ENCODE data around the gene ST6GALNAC3. TPM values are rescaled to one million over a fixed set of nuclear protein-coding genes. Genes with fewer than 3 reads are reported as not detected.

ST6GALNAC3 gene
- 10 to 100 TPM in 2 of 4 donors, 1 to 10 TPM in 2; 5.9 to 29.8 (median 11.7) TPM for total RNA-seq

GRCh38 chr1:76074321-76075187, at the start of gene ST6GALNAC3:
ST6GALNAC3 (plus strand) TSS chr1:76074746.
- no peak for TF ChIP-seq CTCF (IDR thresholded peaks at IDR 0.05; ENCODE audit: low read depth)

- no peak for TF ChIP-seq CTCF (IDR thresholded peaks at IDR 0.05; ENCODE audit: low read depth)
Measured at GRCh38 chr1:76027341-76027740, 47.2 kb upstream of the ST6GALNAC3 start.

GRCh38 chr1:76029331-76029730, 45.2 kb upstream of the ST6GALNAC3 start:
- TF ChIP-seq CTCF (IDR thresholded peaks at IDR 0.05; ENCODE audit: low read depth): no peak

GRCh38 chr1:76031496-76031895, 43.0 kb upstream of the ST6GALNAC3 start:
- no peak for TF ChIP-seq CTCF (IDR thresholded peaks at IDR 0.05; ENCODE audit: low read depth)

GRCh38 chr1:76033800-76034475, 40.6 kb upstream of the ST6GALNAC3 start:
- no peak for TF ChIP-seq CTCF (IDR thresholded peaks at IDR 0.05; ENCODE audit: low read depth)

- no peak for TF ChIP-seq CTCF (IDR thresholded peaks at IDR 0.05; ENCODE audit: low read depth)
Measured at GRCh38 chr1:76035053-76035452, 39.5 kb upstream of the ST6GALNAC3 start.

- TF ChIP-seq CTCF (IDR thresholded peaks at IDR 0.05; ENCODE audit: low read depth): no peak
Measured at GRCh38 chr1:76037324-76037723, 37.2 kb upstream of the ST6GALNAC3 start.

Measured in subcutaneous adipose tissue (tissue), 4 donors.